ENCODE results near the gene PAXX. TPM values are rescaled to one million over a fixed set of nuclear protein-coding genes. Genes with fewer than 3 reads are reported as not detected.

Gene PAXX
- total and polyA plus RNA-seq, 9 of the 15 experiments (the other 6 are each of a cell fraction or from before 2014, with no cell fraction given), result 1.2 to 175 (median 38.5) TPM

DNA sequence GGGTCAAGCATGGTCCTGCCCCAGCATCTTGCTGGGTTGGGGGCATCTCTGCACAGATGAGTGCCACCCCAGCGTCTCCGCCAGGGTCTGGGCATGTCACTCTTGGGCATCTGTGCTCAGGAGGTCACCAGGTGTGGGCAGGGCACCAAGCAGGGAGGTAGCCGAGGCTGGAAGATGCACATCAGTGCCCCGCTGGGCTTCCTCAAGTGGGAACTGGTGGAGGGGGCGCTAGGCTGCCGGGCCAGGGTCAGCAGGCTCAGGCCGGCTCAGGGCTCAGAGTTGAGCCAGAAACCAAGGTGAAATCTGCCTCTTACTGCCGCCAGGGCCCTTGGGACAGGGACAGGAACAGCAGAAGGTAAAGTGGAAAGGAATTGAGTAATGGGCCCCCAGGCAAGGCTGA lies 43.7 kb downstream of the PAXX start:
- BruUV-seq (replicated peaks), result no TSS peak
- in situ Hi-C loops (cut with MboI) (loop anchor here (5.0 kb wide), 2 partner anchors 89 to 264 kb away; partner anchors contain the start of gene C8G), intact Hi-C loops (cut with micrococcal nuclease) (loop anchor here (1.0 to 2.0 kb wide), 4 partner anchors 32 to 193 kb away; partner anchors contain the start of gene AJM1)
- DNase-seq (ENCODE audit: extremely low read depth in 1 of 4, low spot score in 3 of 4) (no peak), ATAC-seq (no peak), FAIRE-seq (no peak)
- no peaks in the 10 kb centered on the region for H3K79me2 ChIP-seq (ENCODE audit: control insufficient read depth, insufficient read depth, low read length)
- no peaks in the 10 kb centered on the region for H3K36me3 ChIP-seq (ENCODE audit: control insufficient read depth, insufficient read depth, low read length)
- no peaks in the 10 kb centered on the region for H3K9me3 ChIP-seq (replicated peaks; ENCODE audit: control insufficient read depth, insufficient read depth, low read depth, low read length)
- no peak overlapping the region for H2AFZ ChIP-seq (ENCODE audit: low read depth, low read length)
- peaks cover 0 to 69% of the 10 kb centered on the region in 2 experiments; a peak in 3 of 5 replicates for H3K4me1 ChIP-seq (replicated peaks in 1 of 2; ENCODE audit: control insufficient read depth in 2 of 2, insufficient read depth in 2 of 2, low read length in 2 of 2)
- no peak for TF ChIP-seq CEBPB (tag; IDR thresholded peaks at IDR 0.05)
- no peak for TF ChIP-seq ZNF583 (CRISPR knock-in tag; IDR thresholded peaks at IDR 0.05)
- TF ChIP-seq MCM7 (IDR thresholded peaks at IDR 0.05), result no peak
- TF ChIP-seq KAT7 (CRISPR knock-in tag; IDR thresholded peaks at IDR 0.05; ENCODE audit: borderline replicate concordance), result no peak
- TF ChIP-seq MTA3 (IDR thresholded peaks at IDR 0.05; ENCODE audit: borderline replicate concordance), result no peak
- no peak for TF ChIP-seq MYC (IDR thresholded peaks at IDR 0.05; ENCODE audit: low read depth, low read length)
- TF ChIP-seq MYC (CRISPR knock-in tag; IDR thresholded peaks at IDR 0.05; ENCODE audit: borderline replicate concordance, low read depth), result no peak
- no peak for TF ChIP-seq HEY1 (CRISPR knock-in tag; IDR thresholded peaks at IDR 0.05; ENCODE audit: borderline replicate concordance)
- no peak for TF ChIP-seq CCAR2 (IDR thresholded peaks at IDR 0.05; ENCODE audit: low read depth, low read length)
- TF ChIP-seq NCOA6 (IDR thresholded peaks at IDR 0.05), result no peak
- no peak for TF ChIP-seq PHTF2 (CRISPR knock-in tag; IDR thresholded peaks at IDR 0.05)
- TF ChIP-seq ESRRA (IDR thresholded peaks at IDR 0.05; ENCODE audit: borderline replicate concordance, low read depth), result no peak
- no peak for TF ChIP-seq DLX4 (CRISPR knock-in tag; IDR thresholded peaks at IDR 0.05)
- TF ChIP-seq POLR2A (conservative IDR thresholded peaks at IDR 0.05), result no peak
- TF ChIP-seq RUNX1 (IDR thresholded peaks at IDR 0.05; ENCODE audit: low read depth), result no peak
- TF ChIP-seq ZNF24 (IDR thresholded peaks at IDR 0.05), result no peak
- no peak for TF ChIP-seq ELF2 (CRISPR knock-in tag; IDR thresholded peaks at IDR 0.05)
- no peak for TF ChIP-seq ZNF282 (CRISPR knock-in tag; IDR thresholded peaks at IDR 0.05)
- TF ChIP-seq HNRNPL (IDR thresholded peaks at IDR 0.05; ENCODE audit: low read depth, low read length), result no peak
- no peak for TF ChIP-seq HMG20B (CRISPR knock-in tag; IDR thresholded peaks at IDR 0.05)
- no peak for TF ChIP-seq PHF20 (IDR thresholded peaks at IDR 0.05; ENCODE audit: partially characterized antibody)
- H3K27me3 ChIP-seq (ENCODE audit: control insufficient read depth in 2 of 2, insufficient read depth in 2 of 2, low read length in 2 of 2), result peaks cover 0 to 21% of the 10 kb centered on the region in 2 experiments; a peak in 1 of 5 replicates
- whole genome bisulfite sequencing (ENCODE audit: insufficient coverage, low coverage, missing lambda C conversion rate), result 52% methylated on average over 8 of the region's 8 CpGs
- no peaks in the 10 kb centered on the region for H3K9me1 ChIP-seq (ENCODE audit: control insufficient read depth, insufficient read depth, low read length)
- H3K4me3 ChIP-seq, result no peak overlapping the region
- no peak overlapping the region for H3K4me2 ChIP-seq (ENCODE audit: insufficient read depth, low read length)
- H3K27ac ChIP-seq (ENCODE audit: extremely low read depth, low read depth, low read length), result no peak overlapping the region
- no peaks in the 10 kb centered on the region for H4K20me1 ChIP-seq (replicated peaks; ENCODE audit: control insufficient read depth, insufficient read depth, low read length)
- H3K9ac ChIP-seq (ENCODE audit: insufficient read depth in 1 of 2, low read depth in 2 of 2, low read length in 2 of 2), result no peak overlapping the region; a peak in 1 of 4 replicates
- ChIA-PET CTCF (ENCODE audit: low intra/inter-chr PET ratio) (interaction anchor here (2.2 to 3.7 kb wide), 2 partner anchors 87 to 249 kb away, joined by 10 to 47 read pairs; no protein-coding TSS in a partner anchor), POLR2A (interaction anchor here (1.0 to 1.8 kb wide), 3 partner anchors 9 to 88 kb away, joined by 3 to 8 read pairs (median 4); no protein-coding TSS in a partner anchor)

All from K562 (cell line).